GM06990 (cell line): Measurements from ENCODE around the gene CXCL12.

Experiments
- DNase-seq: peaks from one replicate; pipeline ENCODE4 v3.0.0-alpha.2; 2011; ENCODE audit not compliant: insufficient read length; ENCODE audit errors: extremely low read depth
- H3K27me3 ChIP-seq: replicated peaks from 2 replicates; pipeline ENCODE4 v1.6.0; 2011; ENCODE audit warnings: low read length; ENCODE audit not compliant: control insufficient read depth, insufficient read depth
- H3K36me3 ChIP-seq: 2 replicates; pipeline ENCODE4 v1.5.1; 2011; ENCODE audit warnings: low read length; ENCODE audit not compliant: control insufficient read depth, insufficient read depth
- H3K4me3 ChIP-seq: replicated peaks from 2 replicates; pipeline ENCODE4 v1.5.1; 2011; ENCODE audit warnings: low read depth, mild to moderate bottlenecking, control low read depth, low read length
- TF ChIP-seq, protein P1 (sequence below): IDR thresholded peaks from 2 replicates; pipeline ENCODE4 v1.5.1; 2011; ENCODE audit warnings: low read length, control low read depth, mild to moderate bottlenecking, inconsistent platforms; ENCODE audit not compliant: insufficient read depth, poor library complexity, severe bottlenecking

Gene CXCL12

GRCh38 chr10:44398747-44399658 is 14.1 kb upstream of the CXCL12 start:
- DNase-seq = no peak
- TF ChIP-seq, protein P1, sequence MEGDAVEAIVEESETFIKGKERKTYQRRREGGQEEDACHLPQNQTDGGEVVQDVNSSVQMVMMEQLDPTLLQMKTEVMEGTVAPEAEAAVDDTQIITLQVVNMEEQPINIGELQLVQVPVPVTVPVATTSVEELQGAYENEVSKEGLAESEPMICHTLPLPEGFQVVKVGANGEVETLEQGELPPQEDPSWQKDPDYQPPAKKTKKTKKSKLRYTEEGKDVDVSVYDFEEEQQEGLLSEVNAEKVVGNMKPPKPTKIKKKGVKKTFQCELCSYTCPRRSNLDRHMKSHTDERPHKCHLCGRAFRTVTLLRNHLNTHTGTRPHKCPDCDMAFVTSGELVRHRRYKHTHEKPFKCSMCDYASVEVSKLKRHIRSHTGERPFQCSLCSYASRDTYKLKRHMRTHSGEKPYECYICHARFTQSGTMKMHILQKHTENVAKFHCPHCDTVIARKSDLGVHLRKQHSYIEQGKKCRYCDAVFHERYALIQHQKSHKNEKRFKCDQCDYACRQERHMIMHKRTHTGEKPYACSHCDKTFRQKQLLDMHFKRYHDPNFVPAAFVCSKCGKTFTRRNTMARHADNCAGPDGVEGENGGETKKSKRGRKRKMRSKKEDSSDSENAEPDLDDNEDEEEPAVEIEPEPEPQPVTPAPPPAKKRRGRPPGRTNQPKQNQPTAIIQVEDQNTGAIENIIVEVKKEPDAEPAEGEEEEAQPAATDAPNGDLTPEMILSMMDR = no peak
- Histone ChIP-seq H3K27me3 (no peaks in the 10 kb centered on the region; the same call in none of the 2 replicates), H3K36me3 (no peaks in the 10 kb centered on the region), H3K4me3 (no peak overlapping the region)

DNA sequence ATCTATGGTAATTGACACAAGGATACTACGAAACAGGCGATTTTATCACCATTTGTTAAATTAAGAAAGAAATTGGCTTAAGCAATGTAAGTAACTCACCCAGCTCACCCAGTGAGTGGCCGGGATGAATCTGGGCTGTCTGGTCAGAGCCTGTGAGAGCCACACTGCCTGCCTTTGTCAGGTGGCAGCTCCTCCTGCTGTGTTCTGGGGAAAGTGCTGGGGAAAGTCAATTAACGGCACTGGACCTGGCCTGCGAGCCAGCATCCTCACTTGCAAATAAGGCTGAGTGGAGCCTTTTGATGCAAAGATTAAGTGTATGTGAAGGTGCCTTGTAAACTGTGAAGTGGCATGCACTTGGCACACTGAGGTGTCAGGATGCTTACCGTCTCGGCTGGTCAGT is 13.4 kb upstream of the CXCL12 start:
- TF ChIP-seq, protein P1 = no peak
- DNase-seq = no peak
- no peaks in the 10 kb centered on the region; the same call in none of the 2 replicates for H3K27me3 ChIP-seq
- H3K36me3 ChIP-seq = no peaks in the 10 kb centered on the region
- no peak overlapping the region for H3K4me3 ChIP-seq

DNA sequence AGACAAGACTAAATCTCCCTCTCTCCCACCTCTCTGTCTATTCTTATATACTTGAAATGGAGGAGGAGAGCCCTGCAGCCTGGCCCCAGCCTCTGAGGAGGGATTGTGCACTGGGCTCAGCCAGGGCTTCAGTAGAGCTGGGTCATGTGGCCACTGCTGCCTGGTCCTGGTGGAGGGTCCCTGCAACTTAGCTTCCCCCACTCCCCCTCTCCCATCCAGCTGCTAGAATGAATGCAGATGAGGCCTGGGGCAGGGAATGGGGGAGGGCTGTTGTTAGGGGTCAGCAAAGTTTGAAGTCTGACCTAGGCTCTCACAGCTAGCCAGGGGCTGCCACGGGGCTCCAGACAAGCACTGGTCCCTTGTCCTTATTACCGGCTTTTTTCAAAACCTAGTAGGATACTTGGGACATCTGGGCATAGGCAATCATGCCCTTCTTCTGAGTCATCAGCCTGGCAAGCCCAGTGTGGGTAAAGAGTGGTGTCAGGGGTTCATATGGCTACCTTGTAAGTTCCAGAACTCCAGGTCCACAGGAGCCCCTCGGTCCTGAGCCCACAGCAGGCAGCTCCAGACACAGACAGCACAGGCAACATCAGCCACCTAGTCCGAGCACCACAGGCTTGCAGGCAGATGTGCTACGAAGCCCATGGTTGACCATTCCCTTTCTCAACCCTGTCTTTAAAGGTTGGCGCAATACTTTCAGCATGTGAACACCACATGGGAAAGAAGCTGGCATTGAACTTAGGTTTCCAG is 12.8 kb upstream of the CXCL12 start:
- Histone ChIP-seq H3K27me3 (no peaks in the 10 kb centered on the region; the same call in none of the 2 replicates), H3K36me3 (no peaks in the 10 kb centered on the region), H3K4me3 (no peak overlapping the region)
- DNase-seq = no peak
- TF ChIP-seq, protein P1 = no peak

- H3K4me3 ChIP-seq = no peak overlapping the region
- H3K27me3 ChIP-seq = no peaks in the 10 kb centered on the region; the same call in none of the 2 replicates
- H3K36me3 ChIP-seq = no peaks in the 10 kb centered on the region
- TF ChIP-seq, protein P1 = no peak
- DNase-seq = no peak
Measured at GRCh38 chr10:44396671-44397191, 11.8 kb upstream of the CXCL12 start.

DNA sequence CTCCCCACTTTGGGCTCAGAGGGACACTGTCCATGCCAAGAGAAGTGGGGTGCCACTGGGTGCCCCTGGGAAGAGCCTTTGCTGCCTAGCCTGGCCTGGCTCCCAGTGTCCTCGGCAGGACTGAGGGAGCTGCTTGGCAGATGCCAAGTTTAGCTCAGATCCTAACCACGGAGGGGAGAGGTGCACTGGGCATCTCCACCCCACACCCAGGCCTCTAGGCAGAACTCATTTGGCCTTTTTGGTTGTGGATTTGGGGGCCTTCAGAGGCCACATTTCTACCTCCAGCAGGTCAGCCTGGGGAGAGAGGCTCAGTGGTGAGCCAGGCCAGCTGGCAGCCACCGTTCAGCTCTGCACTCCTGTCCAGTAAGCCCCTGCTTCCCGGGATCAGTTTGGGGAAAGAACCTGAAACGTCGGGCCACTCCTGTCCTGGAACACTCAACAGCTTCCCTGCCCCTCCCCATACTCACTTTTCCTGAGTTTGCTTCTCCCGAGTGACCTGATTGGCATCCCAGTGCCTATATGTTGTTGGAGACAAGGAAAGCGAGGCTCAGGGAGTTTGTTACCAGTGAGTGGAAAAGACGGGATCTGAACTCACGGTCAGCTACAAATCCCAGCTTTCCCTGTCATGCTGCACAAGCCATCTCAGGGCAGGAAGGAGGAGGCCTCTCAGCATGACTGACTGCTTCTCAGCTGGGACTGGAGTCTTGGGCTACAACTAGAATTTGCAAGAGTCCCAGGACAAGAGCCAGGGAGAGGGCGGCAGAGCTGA is 11.2 kb upstream of the CXCL12 start:
- TF ChIP-seq, protein P1 = no peak
- H3K27me3 ChIP-seq = no peaks in the 10 kb centered on the region; the same call in none of the 2 replicates
- DNase-seq = no peak
- no peaks in the 10 kb centered on the region for H3K36me3 ChIP-seq
- H3K4me3 ChIP-seq = no peak overlapping the region
